T1000 (cell line): ENCODE data around the gene TCERG1L.
"Not testable (repeated sequence)": the region's sequence is repeated elsewhere in the genome, so short reads cannot be mapped to it uniquely, and the experiment has no call there.

Experiments
- DNase-seq: peaks from one replicate; lab custom pipeline; 2025; ENCODE audit warnings: mixed read lengths; lab: John Stamatoyannopoulos, UW

Gene TCERG1L

GRCh38 chr10:131143425-131144165, 167.9 kb downstream of the TCERG1L start:
- DNase-seq, result no peak

- DNase-seq, result no peak
These were observed 168.8 kb downstream of the TCERG1L start for GRCh38 chr10:131142517-131143380.

- DNase-seq, result no peak
These were observed 169.6 kb downstream of the TCERG1L start for GRCh38 chr10:131141645-131142516.

DNA sequence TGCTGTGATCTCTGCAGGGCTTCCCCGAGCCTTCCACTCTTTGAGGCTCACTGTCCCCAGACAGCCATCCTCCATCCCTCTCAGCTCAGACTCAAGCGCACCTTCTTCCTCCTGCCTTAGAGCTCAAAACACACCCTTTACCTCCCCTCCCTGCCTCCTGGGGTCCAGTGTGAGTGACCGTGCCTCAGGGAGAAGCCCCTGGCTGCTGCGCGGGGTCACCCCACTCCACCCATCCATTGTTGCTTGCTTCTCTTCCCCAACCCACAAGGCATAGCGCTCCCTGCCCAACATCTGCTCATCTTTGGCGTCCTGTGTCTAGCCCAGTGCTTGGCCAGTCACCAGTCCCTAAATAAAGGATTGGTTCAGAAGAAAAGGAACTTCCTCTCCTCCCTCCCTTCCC, 170.3 kb downstream of the TCERG1L start:
- no peak for DNase-seq

DNA sequence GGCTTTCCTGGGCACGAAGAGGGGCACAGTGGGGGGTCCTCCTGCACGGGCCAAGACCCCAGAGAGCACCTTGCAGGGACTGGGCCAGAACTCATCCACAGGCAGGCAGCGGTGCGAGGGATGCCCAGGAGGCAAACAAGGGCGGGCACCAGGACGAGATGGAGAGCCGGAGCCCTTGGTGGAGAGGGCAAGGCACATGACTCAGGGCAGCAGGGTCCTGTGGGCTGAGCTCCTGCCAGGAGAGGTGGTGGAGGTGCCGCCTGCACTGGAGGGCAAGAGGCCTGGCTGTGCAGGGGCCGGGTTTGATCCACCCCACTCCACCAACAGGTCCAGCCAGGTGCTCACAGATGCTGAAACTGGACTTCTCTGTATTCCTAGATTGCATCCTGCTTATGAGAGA, 170.9 kb downstream of the TCERG1L start:
- no peak for DNase-seq

GRCh38 chr10:131137223-131137622, 174.3 kb downstream of the TCERG1L start:
- DNase-seq, result no peak

GRCh38 chr10:131136336-131136735, 175.2 kb downstream of the TCERG1L start:
- not testable (repeated sequence) for DNase-seq

DNA sequence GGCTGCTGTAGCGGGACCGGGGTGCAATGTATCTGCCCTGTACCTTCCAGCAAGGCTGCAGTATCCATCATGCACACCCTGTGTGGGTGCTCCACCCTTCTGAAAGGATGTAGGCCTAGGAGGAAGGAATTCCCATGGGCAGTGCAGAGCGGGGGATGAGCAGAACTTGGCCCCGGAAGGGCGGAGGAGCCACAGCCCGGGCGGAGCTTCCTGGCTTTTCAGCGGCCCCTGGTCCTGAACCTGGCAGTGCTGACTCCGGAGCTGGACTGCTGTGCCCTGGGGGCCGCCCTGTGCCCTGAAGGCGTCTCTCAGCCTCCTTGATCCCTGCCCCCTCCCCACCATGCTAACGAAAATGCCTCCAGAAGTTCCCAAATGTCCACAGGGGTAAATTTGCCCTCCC, 175.8 kb downstream of the TCERG1L start:
- no peak for DNase-seq

DNA sequence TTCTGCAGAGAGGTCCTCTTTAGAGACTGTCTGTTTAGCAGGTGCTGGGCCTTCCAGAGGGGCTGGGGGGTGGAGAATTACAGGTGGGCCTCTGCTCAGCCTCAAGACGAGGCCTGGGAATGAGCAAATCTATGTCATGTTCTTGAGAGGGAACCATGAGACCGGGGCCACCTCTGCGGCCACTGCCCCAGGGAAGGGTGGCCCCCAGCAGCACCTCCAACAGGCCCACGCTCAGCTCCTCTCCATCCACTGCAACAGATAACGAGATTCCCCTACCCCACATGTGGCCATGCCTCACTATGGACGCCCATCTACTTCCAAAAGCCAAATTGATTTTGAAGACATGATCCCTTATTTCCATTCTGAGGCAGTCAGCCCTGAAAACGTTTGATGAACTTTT, 176.9 kb downstream of the TCERG1L start:
- DNase-seq, result no peak

GRCh38 chr10:131134001-131134576, 177.4 kb downstream of the TCERG1L start:
- DNase-seq, result no peak

- no peak for DNase-seq
These were observed 178.8 kb downstream of the TCERG1L start for GRCh38 chr10:131132681-131133080.

GRCh38 chr10:131131726-131132591, 179.6 kb downstream of the TCERG1L start:
- DNase-seq, result no peak

- DNase-seq, result no peak
These were observed 181.5 kb downstream of the TCERG1L start for GRCh38 chr10:131130025-131130424.

- no peak for DNase-seq
These were observed 182.0 kb downstream of the TCERG1L start for GRCh38 chr10:131129544-131129943.

DNA sequence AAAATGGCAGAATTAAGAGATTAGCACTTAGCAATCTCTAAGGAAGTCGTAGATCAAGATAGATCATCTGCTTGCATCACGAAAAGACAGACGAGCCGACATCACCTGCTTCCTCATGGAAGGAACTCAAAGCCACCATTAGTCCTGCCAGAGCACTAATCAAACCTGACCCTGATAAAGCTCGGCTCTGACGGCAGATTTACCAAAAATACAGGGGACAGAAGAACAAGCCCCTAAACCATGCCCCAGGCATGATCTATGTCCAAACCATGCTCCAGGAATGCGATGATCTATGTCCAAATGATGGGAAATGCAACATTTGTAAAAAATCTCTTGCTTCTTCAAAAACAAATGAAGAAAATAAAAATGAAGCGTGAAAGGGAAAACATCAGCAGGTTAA, 182.8 kb downstream of the TCERG1L start:
- no peak for DNase-seq

GRCh38 chr10:131127610-131128009, 183.9 kb downstream of the TCERG1L start:
- no peak for DNase-seq

- no peak for DNase-seq
These were observed 184.4 kb downstream of the TCERG1L start for GRCh38 chr10:131127138-131127589.

DNA sequence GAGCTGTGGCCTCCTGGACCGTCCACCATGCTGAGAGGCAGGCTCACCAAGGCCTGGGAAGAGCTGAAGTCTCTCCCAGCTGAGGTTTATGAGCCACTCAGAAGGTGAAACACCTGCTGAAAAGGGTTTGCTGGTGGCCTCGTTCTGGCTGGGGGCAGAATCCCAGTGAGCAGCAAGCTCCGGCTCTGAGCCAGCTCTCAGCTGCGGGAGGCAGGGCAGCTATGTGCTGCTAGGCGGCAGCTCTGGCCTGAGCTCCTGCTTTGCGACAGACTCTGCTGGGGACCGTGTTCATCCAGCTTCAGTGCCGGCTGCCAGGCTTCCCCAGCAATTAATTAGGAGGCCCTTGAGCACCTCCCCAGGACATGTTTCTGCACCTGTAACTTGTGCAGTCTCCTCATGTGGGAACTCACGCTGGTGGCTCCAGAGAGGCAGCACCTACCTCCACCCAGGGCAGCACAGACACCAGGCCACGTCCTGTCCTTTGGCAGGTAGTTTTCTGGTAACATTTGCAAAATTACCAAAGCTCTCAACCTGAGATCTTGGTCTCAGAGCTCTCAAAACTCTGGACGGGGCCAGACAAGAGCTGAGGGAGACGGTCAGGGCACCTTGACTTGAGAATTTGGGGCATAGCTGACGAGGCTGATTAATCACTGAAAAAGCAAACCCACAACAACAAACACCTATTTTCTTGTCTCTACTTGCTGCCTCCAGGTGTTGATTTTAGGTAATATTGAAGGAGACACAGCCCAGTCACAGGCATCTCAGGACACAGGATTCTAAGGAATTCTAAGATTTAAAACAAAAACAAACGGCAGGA, 185.0 kb downstream of the TCERG1L start:
- no peak for DNase-seq

GRCh38 chr10:131125511-131126225, 185.9 kb downstream of the TCERG1L start:
- no peak for DNase-seq
